Activated T-helper 1 cell treated with anti-CD3 and anti-CD28 coated beads, Interleukin-2, amount 50 U/mL, for 16 hours (primary cell): ENCODE data around the gene XYLT1.

Experiments used
- DNase-seq, 2 donors: peaks; one replicate each; pipeline ENCODE4 v3.0.0-alpha.2; 2020; ENCODE audit warnings: low read depth in 1 of 2, low spot score in 1 of 2

Gene XYLT1

DNA sequence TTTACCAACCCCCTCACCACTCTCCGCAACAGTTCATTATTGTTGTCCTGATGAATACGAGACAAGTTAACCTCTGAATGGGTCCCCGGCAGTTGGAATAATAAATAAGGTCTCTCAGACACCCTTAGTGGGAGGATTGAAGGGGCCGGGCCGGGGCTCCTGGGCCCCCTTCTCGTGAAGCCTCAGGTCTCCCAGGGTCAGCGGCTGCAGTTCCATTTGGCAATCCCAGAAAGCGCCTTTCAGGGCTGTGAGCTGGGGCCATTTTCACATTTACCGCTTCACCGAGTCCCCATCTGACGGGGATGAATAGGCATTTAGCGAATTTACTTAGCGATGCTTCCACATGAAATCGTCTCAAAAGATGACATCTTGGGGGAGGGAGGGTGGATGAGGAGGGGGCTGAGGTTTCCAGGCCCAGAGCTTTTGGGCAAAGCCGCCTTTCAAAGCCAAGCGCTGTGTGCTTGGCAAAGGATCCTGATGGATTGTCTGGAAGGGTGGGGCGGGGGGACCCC, 309.8 kb downstream of the XYLT1 start:
- no peak for DNase-seq

- DNase-seq: no peak
Observed at GRCh38 chr16:17160285-17160853, 310.4 kb downstream of the XYLT1 start.

- DNase-seq: no peak
Observed at GRCh38 chr16:17159617-17160016, 311.1 kb downstream of the XYLT1 start.

- DNase-seq: no peak
Observed at GRCh38 chr16:17155936-17156335, 314.8 kb downstream of the XYLT1 start.

- no peak for DNase-seq
Observed at GRCh38 chr16:17155485-17155884, 315.3 kb downstream of the XYLT1 start.

DNA sequence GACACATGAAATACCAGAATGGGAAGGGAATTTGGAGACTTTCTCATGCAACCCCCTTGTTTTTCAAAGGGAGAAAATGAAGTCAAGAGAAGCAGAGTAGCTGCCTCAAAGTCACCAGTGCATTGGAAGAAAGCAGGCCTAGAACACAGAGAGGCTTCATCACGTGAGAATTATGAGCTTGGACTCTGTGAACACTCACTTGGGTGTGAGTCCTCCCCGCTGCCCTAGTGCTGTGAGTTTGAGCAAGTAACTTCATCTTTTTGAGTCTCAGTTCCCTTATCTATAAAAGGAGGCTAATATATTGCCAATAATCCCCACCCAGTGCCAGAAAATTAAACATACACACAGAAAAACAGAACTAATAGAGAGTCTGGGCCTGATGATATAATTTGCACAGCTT, 315.8 kb downstream of the XYLT1 start:
- no peak for DNase-seq

DNA sequence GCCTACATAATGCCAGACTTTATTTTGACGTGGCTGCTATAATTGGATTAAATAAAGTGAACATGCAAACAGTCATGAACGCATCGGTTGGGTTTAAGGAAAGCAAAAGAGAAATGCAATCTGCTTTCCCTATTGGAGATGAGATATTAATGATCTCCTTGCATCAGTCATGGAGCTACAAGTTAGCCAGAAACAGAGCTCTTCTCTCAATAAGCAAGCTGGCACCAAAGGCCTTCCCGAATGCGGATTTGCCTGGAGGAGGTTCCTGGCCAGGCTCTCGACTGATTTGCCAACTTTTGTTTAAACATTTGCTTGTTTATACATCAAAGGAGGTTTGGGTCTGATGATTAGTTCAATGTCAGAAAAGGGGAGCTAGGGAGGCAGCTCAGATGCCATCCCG, 318.4 kb downstream of the XYLT1 start:
- no peak for DNase-seq

- DNase-seq: no peak
Observed at GRCh38 chr16:17151335-17151734, 319.4 kb downstream of the XYLT1 start.

- no peak for DNase-seq
Observed at GRCh38 chr16:17149904-17150483, 320.8 kb downstream of the XYLT1 start.

- DNase-seq: no peak
Observed at GRCh38 chr16:17147942-17148341, 322.8 kb downstream of the XYLT1 start.

GRCh38 chr16:17145029-17145428, 325.7 kb downstream of the XYLT1 start:
- DNase-seq: no peak

DNA sequence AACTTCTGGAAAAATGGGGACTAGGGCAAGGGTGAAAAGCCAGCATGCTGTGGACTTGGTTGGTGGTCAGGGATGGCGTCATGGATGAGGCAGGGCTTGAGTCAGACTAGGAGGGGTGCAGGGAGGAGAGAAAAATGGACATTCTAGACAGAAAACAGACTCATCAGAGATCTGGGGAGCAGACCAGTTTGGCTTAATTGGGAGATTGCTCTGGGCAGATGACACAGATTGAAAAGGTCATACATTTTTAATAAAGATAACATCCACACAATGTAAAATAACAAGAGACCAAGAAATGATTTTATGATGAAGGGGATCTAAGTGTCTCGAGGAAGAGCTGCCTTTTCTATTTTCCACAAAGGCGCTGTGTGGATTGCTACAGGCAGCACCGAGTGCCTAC, 326.3 kb downstream of the XYLT1 start:
- no peak for DNase-seq

DNA sequence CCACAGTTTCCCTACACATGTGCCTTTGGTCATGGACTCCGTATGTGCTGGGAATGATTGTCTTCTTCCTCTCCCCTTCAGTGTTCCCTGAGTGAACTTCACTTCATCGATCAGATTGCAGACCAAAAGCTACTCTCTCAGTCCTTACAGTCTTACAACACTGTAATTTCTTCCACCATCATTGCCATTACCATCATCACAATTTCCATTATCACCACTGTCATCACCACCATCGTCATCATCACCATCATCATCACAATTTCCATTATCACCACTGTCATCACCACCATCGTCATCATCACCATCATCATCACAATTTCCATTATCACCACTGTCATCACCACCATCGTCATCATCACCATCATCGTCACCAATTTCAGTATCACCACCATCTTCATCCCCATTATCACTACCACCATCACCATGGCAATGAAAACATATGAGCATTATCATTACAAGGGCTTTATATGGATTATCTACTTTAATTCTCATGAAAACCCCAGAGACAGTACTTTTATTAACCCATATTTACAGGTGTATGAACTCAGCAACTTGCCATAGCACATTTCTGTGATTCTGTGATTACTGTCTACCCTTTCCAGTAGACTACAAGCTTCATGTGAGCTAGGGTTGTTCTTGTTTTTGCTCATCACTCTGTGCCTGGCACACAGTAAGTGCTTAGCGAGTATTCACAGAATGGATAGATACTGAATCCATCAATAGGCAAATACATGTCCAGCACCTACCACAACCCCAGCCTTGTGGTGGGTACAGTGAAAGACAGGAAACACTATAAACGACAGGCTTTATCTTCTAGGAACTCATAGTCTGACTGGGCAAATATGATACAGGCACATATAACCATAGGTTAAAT, 327.0 kb downstream of the XYLT1 start:
- no peak for DNase-seq

DNA sequence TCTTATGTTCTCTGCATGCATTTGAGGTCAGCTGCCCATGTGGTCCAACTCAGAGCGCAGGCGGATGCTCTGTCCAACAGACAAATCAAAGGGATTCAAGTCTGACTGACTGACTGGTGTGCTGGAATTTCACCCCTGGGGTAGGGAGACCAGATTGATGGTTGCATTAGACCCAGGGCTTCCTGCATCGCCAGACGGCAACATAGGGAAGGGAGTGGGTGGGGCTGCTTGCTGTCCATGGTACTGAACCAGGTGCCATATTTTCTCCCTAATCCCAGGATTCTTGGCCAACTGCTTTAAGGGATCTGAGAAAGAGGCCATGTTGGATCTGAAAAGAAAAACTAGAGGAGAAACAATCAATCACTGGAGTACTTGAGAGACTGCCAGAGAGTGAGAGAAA, 332.0 kb downstream of the XYLT1 start:
- DNase-seq: no peak

GRCh38 chr16:17135439-17135838, 335.3 kb downstream of the XYLT1 start:
- DNase-seq: no peak

- DNase-seq: no peak
Observed at GRCh38 chr16:17134586-17134985, 336.2 kb downstream of the XYLT1 start.

GRCh38 chr16:17133851-17134250, 336.9 kb downstream of the XYLT1 start:
- no peak for DNase-seq

GRCh38 chr16:17131351-17131750, 339.4 kb downstream of the XYLT1 start:
- DNase-seq: no peak

DNA sequence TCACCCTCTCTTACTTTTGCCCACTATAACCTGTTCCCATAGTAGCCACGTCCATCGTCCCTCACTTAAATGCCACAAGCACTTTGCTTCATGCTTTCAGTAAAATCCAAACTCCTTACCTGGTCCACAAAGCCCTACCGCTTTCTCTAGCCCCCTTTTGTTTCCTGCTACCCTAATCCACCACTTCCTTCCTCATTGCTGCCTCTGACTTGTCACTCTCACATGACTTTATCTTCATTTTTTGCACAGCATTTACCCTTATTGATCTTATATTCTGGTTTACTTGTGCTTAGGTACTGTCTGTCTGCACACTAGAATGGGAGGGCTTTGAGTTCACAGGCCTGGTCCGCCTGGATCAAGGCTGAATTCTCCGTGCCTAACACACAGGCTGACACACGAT, 340.0 kb downstream of the XYLT1 start:
- no peak for DNase-seq

DNA sequence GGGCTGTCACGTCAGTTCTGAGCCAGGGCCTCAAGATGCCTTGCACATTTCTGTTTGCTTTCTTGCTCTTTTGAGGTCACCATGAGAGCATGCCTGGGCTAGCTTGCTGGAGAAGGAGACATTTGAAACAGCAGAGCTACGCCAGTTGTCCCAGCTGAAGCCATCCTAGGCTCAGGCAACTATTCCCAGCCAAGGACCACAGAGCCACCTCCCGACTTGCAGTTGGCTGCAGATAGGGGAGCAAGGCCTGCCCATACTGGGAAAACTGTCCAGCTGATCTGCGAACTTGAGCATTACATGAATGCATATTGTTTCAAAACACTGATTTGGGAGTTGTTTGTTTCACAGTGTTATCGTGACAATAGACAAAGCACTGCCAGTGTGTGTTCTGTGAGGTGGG, 340.8 kb downstream of the XYLT1 start:
- no peak for DNase-seq

DNA sequence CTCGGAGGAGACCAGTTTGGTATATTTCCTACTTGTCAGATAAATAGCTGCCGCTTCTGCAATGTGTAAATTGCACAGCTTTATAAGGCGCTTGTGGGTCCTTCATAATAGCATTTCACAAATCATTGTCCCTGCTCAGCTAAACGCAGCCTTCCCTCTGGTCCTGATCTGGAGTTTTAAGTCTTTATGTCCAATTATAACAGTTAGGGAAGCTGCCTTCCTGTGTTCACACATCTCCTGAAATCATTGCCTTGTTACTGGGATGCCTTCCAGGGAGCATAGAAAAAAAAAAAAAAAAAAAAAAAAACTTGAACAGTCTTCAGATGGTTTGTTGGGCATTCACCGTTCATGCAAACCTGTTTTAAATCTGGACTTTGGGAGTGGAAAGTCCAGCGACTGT, 342.0 kb downstream of the XYLT1 start:
- DNase-seq: no peak

GRCh38 chr16:17126156-17126555, 344.6 kb downstream of the XYLT1 start:
- no peak for DNase-seq
